Breast epithelium (tissue), 4 donors: ENCODE data around the gene RPS25. TPM values are rescaled to one million over a fixed set of nuclear protein-coding genes. Genes with fewer than 3 reads are reported as not detected.

ENCODE experiments used
- DNase-seq, 2 donors: peaks; one replicate each; pipeline ENCODE4 v3.0.0-alpha.2; 2019; ENCODE audit warnings: low spot score in 2 of 2
- H3K27ac ChIP-seq, 2 donors: fragments of 200-600 bp; sonication (generic) in 1 of 2; one replicate each; pipeline ENCODE4 v1.5.1; 2016 to 2019; ENCODE audit warnings: mild to moderate bottlenecking in 1 of 2
- H3K27me3 ChIP-seq, 2 donors: fragments of 200-600 bp; sonication (generic) in 1 of 2; one replicate each; pipeline versions ENCODE4 v1.5.1 to v1.6.0; 2017 to 2019; ENCODE audit warnings: control low read depth in 1 of 2, mild to moderate bottlenecking in 1 of 2
- H3K36me3 ChIP-seq: fragments of 200-600 bp; one replicate; pipeline ENCODE4 v1.5.1; 2019
- H3K4me1 ChIP-seq, 2 donors: fragments of 200-600 bp; sonication (generic); one replicate each; pipeline ENCODE4 v1.5.1; 2016 to 2019; ENCODE audit warnings: control low read depth in 1 of 2
- H3K4me3 ChIP-seq, 3 donors: fragments of 200-600 bp; sonication (generic); 1 replicate in 2 of 3; 2 replicates in 1 of 3; pipeline ENCODE4 v1.5.1; 2016 to 2019; ENCODE audit warnings: mild to moderate bottlenecking in 3 of 3, moderate library complexity in 2 of 3
- H3K9me3 ChIP-seq, 2 donors: fragments of 200-600 bp; sonication (generic) in 1 of 2; one replicate each; pipeline ENCODE4 v1.5.1; 2016 to 2019; ENCODE audit warnings: control low read depth in 1 of 2
- CTCF ChIP-seq, 3 donors: fragments of 450-650 bp; IDR thresholded peaks; one replicate each; pipeline ENCODE4 v1.5.1; 2016 to 2017; ENCODE audit warnings: antibody characterized with exemption in 3 of 3, mild to moderate bottlenecking in 3 of 3, moderate library complexity in 3 of 3
- POLR2A ChIP-seq: fragments of 450-650 bp; IDR thresholded peaks from one replicate; pipeline ENCODE4 v1.6.1; 2016; ENCODE audit warnings: antibody characterized with exemption, mild to moderate bottlenecking, moderate library complexity
- POLR2AphosphoS5 ChIP-seq, 3 donors: sonication (generic); formaldehyde crosslinking; IDR thresholded peaks; one replicate each; pipeline ENCODE4 v1.6.1; 2017; ENCODE audit warnings: antibody characterized with exemption in 3 of 3
- intact Hi-C: fragments of 100-400 bp; cut with DNase I; formaldehyde crosslinking; loops from one replicate; pipeline ENCODE4 v1.15.1; 2023; ENCODE audit warnings: low total_unique reads
- total RNA-seq, 3 donors: library from RNA; depleted of rRNA; stranded (reverse); fragments of >200 nt; gene quantifications; one replicate each; pipeline ENCODE4 v1.1.0, GENCODE V29; 2016

Gene RPS25
- total RNA-seq, 3 donors from 2014 or later: 1,984 to 3,403 (median 2,926) TPM

- no peaks in the 10 kb centered on the region for H3K27me3 ChIP-seq
- no peak overlapping the region for H3K27ac ChIP-seq
- TF ChIP-seq POLR2A (no peak), POLR2AphosphoS5 (IDR thresholded peaks at IDR 0.05) (no peak), CTCF (IDR thresholded peaks at IDR 0.05) (no peak)
- peaks cover 7 to 16% of the 10 kb centered on the region in 2 donors for H3K4me1 ChIP-seq
- no peaks in the 10 kb centered on the region for H3K9me3 ChIP-seq
- intact Hi-C loops: no loop called here
- no peak overlapping the region for H3K4me3 ChIP-seq
- H3K36me3 ChIP-seq: no peaks in the 10 kb centered on the region
- no peak for DNase-seq
Observed at GRCh38 chr11:119054418-119054817, 36.3 kb upstream of the RPS25 start.

GRCh38 chr11:119052163-119052814 lies 34.1 kb upstream of the RPS25 start:
- Histone ChIP-seq H3K27me3 (no peaks in the 10 kb centered on the region), H3K4me3 (no peak overlapping the region), H3K27ac (no peak overlapping the region), H3K36me3 (peaks cover 11% of the 10 kb centered on the region), H3K9me3 (no peaks in the 10 kb centered on the region), H3K4me1 (peaks cover 7 to 8% of the 10 kb centered on the region in 2 donors)
- no peak for DNase-seq
- no peak for TF ChIP-seq POLR2A
- no peak for TF ChIP-seq CTCF (IDR thresholded peaks at IDR 0.05)
- no peak for TF ChIP-seq POLR2AphosphoS5 (IDR thresholded peaks at IDR 0.05)
- intact Hi-C loops: no loop called here

GRCh38 chr11:119051440-119052162 lies 33.5 kb upstream of the RPS25 start:
- intact Hi-C loops: no loop called here
- Histone ChIP-seq H3K27ac (no peak overlapping the region), H3K4me1 (peaks cover 7 to 8% of the 10 kb centered on the region in 2 donors)

GRCh38 chr11:119049081-119049480 lies 30.9 kb upstream of the RPS25 start:
- intact Hi-C loops: no loop called here

More at GRCh38 chr11:119051440-119052162, 33.5 kb upstream of the RPS25 start:
- DNase-seq: no peak
- Histone ChIP-seq H3K4me3 (no peak overlapping the region), H3K9me3 (no peaks in the 10 kb centered on the region), H3K36me3 (peaks cover 11% of the 10 kb centered on the region), H3K27me3 (no peaks in the 10 kb centered on the region)
- TF ChIP-seq CTCF (IDR thresholded peaks at IDR 0.05) (no peak), POLR2AphosphoS5 (IDR thresholded peaks at IDR 0.05) (no peak), POLR2A (no peak)

More at GRCh38 chr11:119049081-119049480, 30.9 kb upstream of the RPS25 start:
- H3K4me3 ChIP-seq: no peak overlapping the region
- peaks cover 11% of the 10 kb centered on the region for H3K36me3 ChIP-seq
- no peak for DNase-seq
- TF ChIP-seq POLR2AphosphoS5 (IDR thresholded peaks at IDR 0.05) (no peak), POLR2A (no peak), CTCF (IDR thresholded peaks at IDR 0.05) (no peak)
- H3K4me1 ChIP-seq: no peaks in the 10 kb centered on the region
- H3K9me3 ChIP-seq: no peaks in the 10 kb centered on the region
- H3K27me3 ChIP-seq: no peaks in the 10 kb centered on the region
- no peak overlapping the region for H3K27ac ChIP-seq
